Endothelial cell of umbilical vein (primary cell): ENCODE measurements around the gene PROK1. TPM values are rescaled to one million over a fixed set of nuclear protein-coding genes. Genes with fewer than 3 reads are reported as not detected.

Source experiments
- BruUV-seq: library from RNA; stranded (reverse); fragments of 400-500 nt; replicated peaks from 2 replicates; lab custom pipeline; 2021; lab: Mats Ljungman, UMichigan
- CTCF ChIA-PET: fragments of 300-600, 350-600 bp; sonication (Branson Sonifier 250); formaldehyde crosslinking; loops from one replicate; lab custom pipeline; 2021; ENCODE audit warnings: antibody characterized with exemption, inconsistent platforms; lab: Charles Lee
- POLR2A ChIA-PET: fragments of 300-600, 350-600 bp; sonication (Branson Sonifier 250); formaldehyde crosslinking; loops from one replicate; lab custom pipeline; 2021; ENCODE audit warnings: antibody characterized with exemption, inconsistent platforms; lab: Charles Lee
- DNase-seq: peaks from one replicate; pipeline ENCODE4 v3.0.0-alpha.2; 2011; ENCODE audit warnings: low read depth, low spot score
- FAIRE-seq: peaks from 2 replicates; lab custom pipeline; 2011; peaks lifted over from hg19 to GRCh38; lab: Jason Lieb, UNC
- H2AFZ ChIP-seq: 2 replicates; pipeline ENCODE4 v1.6.0; 2012; ENCODE audit warnings: low read depth, low read length, control low read depth, inconsistent platforms
- H3K27ac ChIP-seq: 2 replicates; pipeline ENCODE4 v1.5.1; 2011; ENCODE audit warnings: low read depth, mild to moderate bottlenecking, control low read depth, low read length, moderate library complexity; ENCODE audit not compliant: insufficient read depth
- H3K27me3 ChIP-seq, 2 experiments: 2 replicates each; pipeline versions ENCODE4 v1.6.0 to v1.6.1; 2011; ENCODE audit warnings: low read length in 2 of 2, mixed read lengths in 1 of 2; ENCODE audit not compliant: control insufficient read depth in 2 of 2, insufficient read depth in 2 of 2
- H3K36me3 ChIP-seq, 2 experiments: 2 replicates in 1 of 2; 3 replicates in 1 of 2; pipeline ENCODE4 v1.5.1; 2011; ENCODE audit warnings: low read length in 2 of 2, mild to moderate bottlenecking in 1 of 2, moderate library complexity in 1 of 2; ENCODE audit not compliant: control insufficient read depth in 2 of 2, insufficient read depth in 2 of 2; ENCODE audit errors: extremely low read depth in 1 of 2
- H3K4me1 ChIP-seq: 3 replicates; pipeline ENCODE4 v1.5.1; 2011; ENCODE audit warnings: mild to moderate bottlenecking, low read length; ENCODE audit not compliant: control insufficient read depth, insufficient read depth; ENCODE audit errors: extremely low read depth
- H3K4me2 ChIP-seq: 2 replicates; pipeline ENCODE4 v1.6.1; 2011; ENCODE audit warnings: low read length, control low read depth, mixed read lengths; ENCODE audit not compliant: insufficient read depth
- H3K4me3 ChIP-seq, 3 experiments: fragments of 200-600 bp in 1 of 3; sonication (generic), shearing (Covaris generic) in 1 of 3; replicated peaks in 1 of 3; 2 replicates each; pipeline ENCODE4 v1.5.1; 2011 to 2016; ENCODE audit warnings: control low read depth in 3 of 3, low read length in 3 of 3, mild to moderate bottlenecking in 2 of 3, inconsistent platforms in 1 of 3, low read depth in 1 of 3, moderate library complexity in 1 of 3; ENCODE audit not compliant: insufficient read depth in 1 of 3
- H3K79me2 ChIP-seq: 2 replicates; pipeline ENCODE4 v1.6.0; 2012; ENCODE audit warnings: low read length, inconsistent platforms; ENCODE audit not compliant: control insufficient read depth, insufficient read depth
- H3K9ac ChIP-seq: replicated peaks from 2 replicates; pipeline ENCODE3; 2011; ENCODE audit warnings: low read length, control low read depth; ENCODE audit not compliant: insufficient read depth; ENCODE audit errors: extremely low read depth
- H3K9me1 ChIP-seq: replicated peaks from 3 replicates; pipeline ENCODE4 v1.6.0; 2011; ENCODE audit warnings: mild to moderate bottlenecking, low read length; ENCODE audit not compliant: control insufficient read depth, insufficient read depth; ENCODE audit errors: extremely low read depth
- H3K9me3 ChIP-seq: replicated peaks from 2 replicates; pipeline ENCODE4 v1.5.1; 2012; ENCODE audit warnings: low read length, inconsistent platforms; ENCODE audit not compliant: control insufficient read depth, insufficient read depth
- H4K20me1 ChIP-seq: replicated peaks from 2 replicates; pipeline ENCODE3; 2011; ENCODE audit warnings: mild to moderate bottlenecking, low read length; ENCODE audit not compliant: control insufficient read depth, insufficient read depth; ENCODE audit errors: extremely low read depth
- GATA2 ChIP-seq: IDR thresholded peaks from 2 replicates; pipeline ENCODE4 v1.7.0; 2011; ENCODE audit warnings: low read depth, mild to moderate bottlenecking, moderate library complexity, mixed read lengths, low read length; ENCODE audit not compliant: insufficient read length, insufficient read depth
- JUN ChIP-seq: IDR thresholded peaks from 2 replicates; pipeline ENCODE4 v1.6.1; 2011; ENCODE audit warnings: borderline replicate concordance, low read depth; ENCODE audit not compliant: insufficient read length, insufficient read depth
- MAX ChIP-seq: IDR thresholded peaks from 2 replicates; pipeline ENCODE4 v1.6.1; 2011; ENCODE audit not compliant: insufficient read depth, insufficient read length
- MYC ChIP-seq: IDR thresholded peaks from one replicate; pipeline ENCODE4 v1.6.1; 2011; ENCODE audit warnings: mild to moderate bottlenecking, low read depth, low read length
- POLR2AphosphoS5 ChIP-seq: IDR thresholded peaks from 2 replicates; pipeline ENCODE4 v1.6.1; 2012; ENCODE audit warnings: low read depth, mild to moderate bottlenecking, control low read depth, low read length, moderate library complexity; ENCODE audit not compliant: insufficient read depth
- dilution Hi-C: fragments of 300-500 bp; cut with MboI; formaldehyde crosslinking; loops from one replicate; pipeline ENCODE4 v1.15.0; 2019; ENCODE audit warnings: low sequenced_read_pairs; ENCODE audit not compliant: extremely low pct_ligation_motif_present
- intact Hi-C: fragments of 100-400 bp; cut with micrococcal nuclease; formaldehyde crosslinking; loops from one replicate; pipeline ENCODE4 v1.10.0; 2022
- polyA plus RNA-seq, 4 experiments: library from polyadenylated mRNA; depleted of rRNA in 3 of 4; stranded (reverse) in 3 of 4; unstranded in 1 of 4; fragments of >200 nt; gene quantifications; 2 replicates each; pipeline versions ENCODE4 v1.2.1 to v1.2.3, GENCODE V29; 2011 to 2012; ENCODE audit warnings: missing spikeins in 1 of 4
- total RNA-seq: library from RNA; stranded (reverse); gene quantifications from 2 replicates; pipeline ENCODE4 v1.2.3, GENCODE V29; 2021

Gene PROK1
- total and polyA plus RNA-seq, 2 donors (not counting 3 experiments of a cell fraction or from before 2014, with no cell fraction given), result not detected

GRCh38 chr1:110489973-110490542 lies 39.1 kb downstream of the PROK1 start:
- Histone ChIP-seq H3K4me1 (no peaks in the 10 kb centered on the region), H4K20me1 (no peaks in the 10 kb centered on the region), H3K79me2 (no peaks in the 10 kb centered on the region), H3K4me3 (no peak overlapping the region), H2AFZ (no peak overlapping the region), H3K27me3 (peaks cover 0 to 1% of the 10 kb centered on the region in 2 experiments), H3K9me1 (no peaks in the 10 kb centered on the region), H3K9me3 (no peaks in the 10 kb centered on the region), H3K27ac (no peak overlapping the region), H3K36me3 (no peaks in the 10 kb centered on the region), H3K4me2 (no peak overlapping the region), H3K9ac (no peak overlapping the region)
- DNase-seq (no peak), FAIRE-seq (no peak)
- ChIA-PET POLR2A (no interaction called here), CTCF (interaction anchor here (1.0 kb wide), 1 partner anchor 30 kb away, joined by 4 read pairs; no protein-coding TSS in a partner anchor)
- BruUV-seq, result no TSS peak
- intact Hi-C loops, result no loop called here
- dilution Hi-C loops, result no loop called here
- no peak for TF ChIP-seq MYC

- intact Hi-C loops, result no loop called here
- CTCF ChIA-PET, result interaction anchor here (1.0 kb wide), 1 partner anchor 31 kb away, joined by 4 read pairs; no protein-coding TSS in a partner anchor
These were observed 40.0 kb downstream of the PROK1 start for GRCh38 chr1:110490791-110491451.

More at GRCh38 chr1:110490791-110491451, 40.0 kb downstream of the PROK1 start:
- H3K4me2 ChIP-seq, result no peak overlapping the region
- no peaks in the 10 kb centered on the region for H4K20me1 ChIP-seq
- H2AFZ ChIP-seq, result no peak overlapping the region
- H3K4me3 ChIP-seq, result no peak overlapping the region
- FAIRE-seq (no peak), DNase-seq (no peak)
- no peaks in the 10 kb centered on the region for H3K79me2 ChIP-seq
- peaks cover 0 to 4% of the 10 kb centered on the region in 2 experiments for H3K27me3 ChIP-seq
- H3K9me1 ChIP-seq, result no peaks in the 10 kb centered on the region
- H3K9me3 ChIP-seq, result no peaks in the 10 kb centered on the region
- no peak overlapping the region for H3K27ac ChIP-seq
- TF ChIP-seq POLR2AphosphoS5 (no peak), GATA2 (no peak), MAX (no peak), JUN (no peak)
- no peaks in the 10 kb centered on the region for H3K4me1 ChIP-seq
- no TSS peak for BruUV-seq
- dilution Hi-C loops, result no loop called here
- no peak overlapping the region for H3K9ac ChIP-seq
- no peaks in the 10 kb centered on the region for H3K36me3 ChIP-seq
- POLR2A ChIA-PET, result no interaction called here
